Endothelial cell of umbilical vein (primary cell): ENCODE results near the gene GRIK3.

Source experiments
- EZH2 ChIP-seq: IDR thresholded peaks from 2 replicates; pipeline ENCODE4 v1.6.1; 2012; ENCODE audit warnings: borderline replicate concordance, low read depth, mild to moderate bottlenecking, moderate library complexity, low read length, inconsistent platforms; ENCODE audit not compliant: severe bottlenecking
- FOS ChIP-seq: IDR thresholded peaks from 2 replicates; pipeline ENCODE4 v1.6.1; 2011; ENCODE audit warnings: mild to moderate bottlenecking, low read length, moderate library complexity, borderline replicate concordance; ENCODE audit not compliant: insufficient read depth
- JUN ChIP-seq: IDR thresholded peaks from 2 replicates; pipeline ENCODE4 v1.6.1; 2011; ENCODE audit warnings: borderline replicate concordance, low read depth; ENCODE audit not compliant: insufficient read length, insufficient read depth
- MYC ChIP-seq: IDR thresholded peaks from one replicate; pipeline ENCODE4 v1.6.1; 2011; ENCODE audit warnings: mild to moderate bottlenecking, low read depth, low read length
- POLR2A ChIP-seq: IDR thresholded peaks from 2 replicates; pipeline ENCODE4 v1.6.1; 2012; ENCODE audit warnings: low read depth, mild to moderate bottlenecking, control low read depth, low read length
- POLR2AphosphoS5 ChIP-seq: IDR thresholded peaks from 2 replicates; pipeline ENCODE4 v1.6.1; 2012; ENCODE audit warnings: low read depth, mild to moderate bottlenecking, control low read depth, low read length, moderate library complexity; ENCODE audit not compliant: insufficient read depth
- TF ChIP-seq, protein P1 (sequence below), 2 donors: IDR thresholded peaks; 1 replicate in 1 of 2; 2 replicates in 1 of 2; pipeline ENCODE4 v1.5.1; 2011; ENCODE audit warnings: low read length in 2 of 2, mild to moderate bottlenecking in 2 of 2, moderate library complexity in 2 of 2, control low read depth in 1 of 2, inconsistent platforms in 1 of 2, low read depth in 1 of 2; ENCODE audit not compliant: insufficient read depth in 1 of 2; ENCODE audit errors: extremely low read depth in 1 of 2
- TF ChIP-seq, protein P2 (sequence below): IDR thresholded peaks from 2 replicates; pipeline ENCODE4 v1.6.1; 2011; ENCODE audit not compliant: insufficient read depth, insufficient read length

DNA sequence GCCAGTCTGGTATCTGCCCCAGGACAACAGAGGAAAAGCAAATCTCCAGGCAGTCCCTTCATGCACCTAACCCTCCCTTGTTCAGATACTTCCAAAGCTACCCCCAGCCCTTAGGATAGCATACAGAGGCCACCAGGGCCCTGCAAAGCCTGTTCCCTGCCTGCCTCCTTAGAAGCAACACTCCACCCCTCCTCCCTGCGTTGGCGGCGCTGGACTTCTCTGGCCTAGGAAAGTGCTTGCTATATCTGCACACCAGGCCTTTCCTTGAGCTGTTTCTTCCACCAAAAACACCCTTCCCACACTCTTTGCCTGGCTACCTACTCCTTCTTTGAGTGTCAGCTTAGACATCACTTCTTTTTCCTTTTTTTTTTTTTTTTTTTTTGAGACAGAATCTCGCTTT lies 61.3 kb downstream of the GRIK3 start:
- TF ChIP-seq, protein P1, sequence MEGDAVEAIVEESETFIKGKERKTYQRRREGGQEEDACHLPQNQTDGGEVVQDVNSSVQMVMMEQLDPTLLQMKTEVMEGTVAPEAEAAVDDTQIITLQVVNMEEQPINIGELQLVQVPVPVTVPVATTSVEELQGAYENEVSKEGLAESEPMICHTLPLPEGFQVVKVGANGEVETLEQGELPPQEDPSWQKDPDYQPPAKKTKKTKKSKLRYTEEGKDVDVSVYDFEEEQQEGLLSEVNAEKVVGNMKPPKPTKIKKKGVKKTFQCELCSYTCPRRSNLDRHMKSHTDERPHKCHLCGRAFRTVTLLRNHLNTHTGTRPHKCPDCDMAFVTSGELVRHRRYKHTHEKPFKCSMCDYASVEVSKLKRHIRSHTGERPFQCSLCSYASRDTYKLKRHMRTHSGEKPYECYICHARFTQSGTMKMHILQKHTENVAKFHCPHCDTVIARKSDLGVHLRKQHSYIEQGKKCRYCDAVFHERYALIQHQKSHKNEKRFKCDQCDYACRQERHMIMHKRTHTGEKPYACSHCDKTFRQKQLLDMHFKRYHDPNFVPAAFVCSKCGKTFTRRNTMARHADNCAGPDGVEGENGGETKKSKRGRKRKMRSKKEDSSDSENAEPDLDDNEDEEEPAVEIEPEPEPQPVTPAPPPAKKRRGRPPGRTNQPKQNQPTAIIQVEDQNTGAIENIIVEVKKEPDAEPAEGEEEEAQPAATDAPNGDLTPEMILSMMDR (IDR thresholded peaks at IDR 0.05; ENCODE audit: extremely low read depth in 1 of 2, insufficient read depth in 1 of 2, low read depth in 1 of 2, low read length in 2 of 2), result no peak
- TF ChIP-seq MYC, result no peak
- TF ChIP-seq EZH2, result no peak
- no peak for TF ChIP-seq POLR2AphosphoS5
- TF ChIP-seq, protein P2, sequence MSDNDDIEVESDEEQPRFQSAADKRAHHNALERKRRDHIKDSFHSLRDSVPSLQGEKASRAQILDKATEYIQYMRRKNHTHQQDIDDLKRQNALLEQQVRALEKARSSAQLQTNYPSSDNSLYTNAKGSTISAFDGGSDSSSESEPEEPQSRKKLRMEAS, result no peak
- no peak for TF ChIP-seq JUN
- no peak for TF ChIP-seq POLR2A
- TF ChIP-seq FOS, result no peak
